Suprapubic skin (tissue), 3 donors: ENCODE results near the gene ZCCHC7.

Experiments
- CTCF ChIP-seq, 2 donors: fragments of 200-600 bp in 1 of 2; fragments of 450-650 bp in 1 of 2; sonication (generic) in 1 of 2; IDR thresholded peaks; one replicate each; pipeline ENCODE4 v1.5.1; 2016 to 2019; ENCODE audit warnings: antibody characterized with exemption in 2 of 2, mild to moderate bottlenecking in 1 of 2, moderate library complexity in 1 of 2
- EP300 ChIP-seq: sonication (generic); formaldehyde crosslinking; IDR thresholded peaks from one replicate; pipeline ENCODE4 v1.6.1; 2017; ENCODE audit warnings: antibody characterized with exemption
- POLR2A ChIP-seq, 2 donors: fragments of 450-650 bp; IDR thresholded peaks; one replicate each; pipeline ENCODE4 v1.6.1; 2017; ENCODE audit warnings: antibody characterized with exemption in 2 of 2, mild to moderate bottlenecking in 2 of 2, moderate library complexity in 2 of 2

GRCh38 chr9:37363124-37363523, 242.8 kb downstream of the ZCCHC7 start:
- TF ChIP-seq POLR2A (IDR thresholded peaks at IDR 0.05) (no peak), CTCF (IDR thresholded peaks at IDR 0.05) (no peak), EP300 (no peak)
